Measurements from ENCODE around the gene BPIFB1.
A peak's percentile ranks its signal among the peaks of the same experiment; 100 is the strongest.

The BPIFB1 gene

GRCh38 chr20:33296206-33296605 lies 13.2 kb downstream of the BPIFB1 start:
- no peak for DNase-seq (ENCODE audit: low read depth in 2 of 2)

- no peak for DNase-seq (ENCODE audit: low read depth in 2 of 2)
Observed at GRCh38 chr20:33298391-33298790, 15.4 kb downstream of the BPIFB1 start.

- DNase-seq (ENCODE audit: low read depth in 2 of 2) = peak; percentile 25 to 49
Observed at GRCh38 chr20:33299111-33299603, 16.1 kb downstream of the BPIFB1 start.

GRCh38 chr20:33301192-33301930 lies 18.3 kb downstream of the BPIFB1 start:
- DNase-seq (ENCODE audit: low read depth in 2 of 2) = no peak

- DNase-seq (ENCODE audit: low read depth in 2 of 2) = no peak
Observed at GRCh38 chr20:33303595-33303994, 20.6 kb downstream of the BPIFB1 start.

GRCh38 chr20:33304046-33304445 lies 21.0 kb downstream of the BPIFB1 start:
- DNase-seq (ENCODE audit: low read depth in 2 of 2) = no peak

GRCh38 chr20:33305589-33306057 lies 22.6 kb downstream of the BPIFB1 start:
- no peak for DNase-seq (ENCODE audit: low read depth in 2 of 2)

GRCh38 chr20:33306228-33306627 lies 23.2 kb downstream of the BPIFB1 start:
- no peak for DNase-seq (ENCODE audit: low read depth in 2 of 2)

- no peak for DNase-seq (ENCODE audit: low read depth in 2 of 2)
Observed at GRCh38 chr20:33306807-33307206, 23.8 kb downstream of the BPIFB1 start.

- no peak for DNase-seq (ENCODE audit: low read depth in 2 of 2)
Observed at GRCh38 chr20:33308668-33309067, 25.7 kb downstream of the BPIFB1 start.

- no peak for DNase-seq (ENCODE audit: low read depth in 2 of 2)
Observed at GRCh38 chr20:33309631-33310030, 26.6 kb downstream of the BPIFB1 start.

- DNase-seq (ENCODE audit: low read depth in 2 of 2) = no peak
Observed at GRCh38 chr20:33310327-33310899, 27.4 kb downstream of the BPIFB1 start.

- DNase-seq (ENCODE audit: low read depth in 2 of 2) = no peak
Observed at GRCh38 chr20:33311011-33311410, 28.0 kb downstream of the BPIFB1 start.

- DNase-seq (ENCODE audit: low read depth in 2 of 2) = no peak
Observed at GRCh38 chr20:33311996-33312395, 29.0 kb downstream of the BPIFB1 start.

GRCh38 chr20:33312583-33312982 lies 29.6 kb downstream of the BPIFB1 start:
- no peak for DNase-seq (ENCODE audit: low read depth in 2 of 2)

GRCh38 chr20:33313686-33314314 lies 30.8 kb downstream of the BPIFB1 start:
- no peak for DNase-seq (ENCODE audit: low read depth in 2 of 2)

- no peak for DNase-seq (ENCODE audit: low read depth in 2 of 2)
Observed at GRCh38 chr20:33316343-33316742, 33.3 kb downstream of the BPIFB1 start.

GRCh38 chr20:33316958-33317357 lies 33.9 kb downstream of the BPIFB1 start:
- DNase-seq (ENCODE audit: low read depth in 2 of 2) = no peak

GRCh38 chr20:33317424-33318095 lies 34.5 kb downstream of the BPIFB1 start:
- no peak for DNase-seq (ENCODE audit: low read depth in 2 of 2)

- DNase-seq (ENCODE audit: low read depth in 2 of 2) = no peak
Observed at GRCh38 chr20:33318096-33318429, 35.0 kb downstream of the BPIFB1 start.

- no peak for DNase-seq (ENCODE audit: low read depth in 2 of 2)
Observed at GRCh38 chr20:33320006-33320405, 37.0 kb downstream of the BPIFB1 start.

- DNase-seq (ENCODE audit: low read depth in 2 of 2) = no peak
Observed at GRCh38 chr20:33322456-33322855, 39.4 kb downstream of the BPIFB1 start.

Data from stimulated activated CD8-positive, alpha-beta memory T cell treated with anti-CD3 and anti-CD28 coated beads, Interleukin-7, amount 100 ng/mL, for 4 hours (primary cell).